ENCODE measurements around the gene NDUFA7. TPM values are rescaled to one million over a fixed set of nuclear protein-coding genes. Genes with fewer than 3 reads are reported as not detected.
"Not testable (repeated sequence)": the region's sequence is repeated elsewhere in the genome, so short reads cannot be mapped to it uniquely, and the experiment has no call there.

NDUFA7 gene
- total RNA-seq, 1 donor = 24.1 TPM

- TF ChIP-seq CTCF (IDR thresholded peaks at IDR 0.05; ENCODE audit: insufficient read depth, low read length) = no peak
- no peak for DNase-seq (ENCODE audit: low read depth)
- H3K4me3 ChIP-seq (ENCODE audit: low read depth, low read length) = no peak overlapping the region
Measured at GRCh38 chr19:8269724-8270123, 51.5 kb downstream of the NDUFA7 start.

GRCh38 chr19:8265872-8266271 lies 55.3 kb downstream of the NDUFA7 start:
- H3K4me3 ChIP-seq (ENCODE audit: low read depth, low read length) = no peak overlapping the region
- no peak for DNase-seq (ENCODE audit: low read depth)
- TF ChIP-seq CTCF (IDR thresholded peaks at IDR 0.05; ENCODE audit: insufficient read depth, low read length) = no peak

- DNase-seq (ENCODE audit: low read depth) = not testable (repeated sequence)
Measured at GRCh38 chr19:8264248-8264647, 56.9 kb downstream of the NDUFA7 start.

GRCh38 chr19:8262431-8262830 lies 58.7 kb downstream of the NDUFA7 start:
- TF ChIP-seq CTCF (IDR thresholded peaks at IDR 0.05; ENCODE audit: insufficient read depth, low read length) = no peak
- H3K4me3 ChIP-seq (ENCODE audit: low read depth, low read length) = no peak overlapping the region
- DNase-seq (ENCODE audit: low read depth) = no peak

More at GRCh38 chr19:8264248-8264647, 56.9 kb downstream of the NDUFA7 start:
- not testable (repeated sequence) for H3K4me3 ChIP-seq (ENCODE audit: low read depth, low read length)

GRCh38 chr19:8261881-8262280 lies 59.3 kb downstream of the NDUFA7 start:
- TF ChIP-seq CTCF (IDR thresholded peaks at IDR 0.05; ENCODE audit: insufficient read depth, low read length) = no peak
- no peak for DNase-seq (ENCODE audit: low read depth)

GRCh38 chr19:8261347-8261746 lies 59.8 kb downstream of the NDUFA7 start:
- no peak overlapping the region for H3K4me3 ChIP-seq (ENCODE audit: low read depth, low read length)
- DNase-seq (ENCODE audit: low read depth) = no peak
- no peak for TF ChIP-seq CTCF (IDR thresholded peaks at IDR 0.05; ENCODE audit: insufficient read depth, low read length)

More at GRCh38 chr19:8261881-8262280, 59.3 kb downstream of the NDUFA7 start:
- H3K4me3 ChIP-seq (ENCODE audit: low read depth, low read length) = no peak overlapping the region

Other genes starting within 250 kb of the NDUFA7 start
- gene FBN3, start 171.8 kb downstream of the NDUFA7 start, total RNA-seq (ENCODE audit: low replicate concordance) = not detected in 2 replicates
- gene CERS4, start 112.0 kb downstream of the NDUFA7 start, total RNA-seq (ENCODE audit: low replicate concordance) = 2.1 and 14.1 TPM in 2 replicates
- 40.1 and 66.0 TPM in 2 replicates for gene CD320, start 13.0 kb downstream of the NDUFA7 start, total RNA-seq (ENCODE audit: low replicate concordance)
- 151 and 174 TPM in 2 replicates for gene RPS28, start 121 bp upstream of the NDUFA7 start, total RNA-seq (ENCODE audit: low replicate concordance)
- gene KANK3, start 21.9 kb upstream of the NDUFA7 start, total RNA-seq (ENCODE audit: low replicate concordance) = 0.09 and 0.16 TPM in 2 replicates
- gene ANGPTL4, start 42.8 kb upstream of the NDUFA7 start, total RNA-seq (ENCODE audit: low replicate concordance) = 4.4 and 22.8 TPM in 2 replicates
- 6.3 and 15.7 TPM in 2 replicates for gene RAB11B, start 69.0 kb upstream of the NDUFA7 start, total RNA-seq (ENCODE audit: low replicate concordance)
- gene MARCHF2, start 91.9 kb upstream of the NDUFA7 start, total RNA-seq (ENCODE audit: low replicate concordance) = 11.1 and 68.2 TPM in 2 replicates
- gene HNRNPM, start 123.6 kb upstream of the NDUFA7 start, total RNA-seq (ENCODE audit: low replicate concordance) = 41.8 and 53.6 TPM in 2 replicates
- not detected in 2 replicates for gene PRAM1, start 181.3 kb upstream of the NDUFA7 start, total RNA-seq (ENCODE audit: low replicate concordance)
- gene ZNF414, start 192.8 kb upstream of the NDUFA7 start, total RNA-seq (ENCODE audit: low replicate concordance) = 4.4 and 6.4 TPM in 2 replicates

All from fibroblast of the aortic adventitia (primary cell).